Neural cell (in vitro differentiated cells): ENCODE results near the gene NCK2. TPM values are rescaled to one million over a fixed set of nuclear protein-coding genes. Genes with fewer than 3 reads are reported as not detected.
A peak's percentile ranks its signal among the peaks of the same experiment; 100 is the strongest.
"Not testable (repeated sequence)": the region's sequence is repeated elsewhere in the genome, so short reads cannot be mapped to it uniquely, and the experiment has no call there.

Experiments
- H2AFZ ChIP-seq: fragments of 200-600, 300-800 bp; sonication (generic), shearing (Covaris generic); 2 replicates; pipeline ENCODE4 v1.6.0; 2014; ENCODE audit warnings: low read depth, mild to moderate bottlenecking, antibody characterized with exemption, low read length, moderate library complexity
- H3F3A ChIP-seq: fragments of 200-600 bp; shearing (Covaris generic); 2 replicates; pipeline ENCODE4 v1.6.1; 2016; ENCODE audit warnings: mild to moderate bottlenecking, moderate library complexity, mixed read lengths, antibody characterized with exemption, low read length; ENCODE audit not compliant: insufficient read depth, poor library complexity, severe bottlenecking
- H3K27ac ChIP-seq: fragments of 200-600, 300-800 bp; sonication (generic), shearing (Covaris generic); 2 replicates; pipeline ENCODE4 v1.5.1; 2014; ENCODE audit warnings: mild to moderate bottlenecking, low read length, moderate library complexity
- H3K27me3 ChIP-seq: fragments of 300-800, 200-600 bp; sonication (generic), shearing (Covaris generic); 2 replicates; pipeline ENCODE4 v1.6.0; 2014; ENCODE audit warnings: mild to moderate bottlenecking, low read depth, low read length, moderate library complexity; ENCODE audit not compliant: insufficient read depth
- H3K36me3 ChIP-seq: fragments of 300-800, 200-600 bp; sonication (generic), shearing (Covaris generic); 2 replicates; pipeline ENCODE4 v1.5.1; 2014; ENCODE audit warnings: mild to moderate bottlenecking, antibody characterized with exemption, low read length, moderate library complexity; ENCODE audit not compliant: insufficient read depth
- H3K4me2 ChIP-seq: fragments of 300-800, 200-600 bp; sonication (generic), shearing (Covaris generic); 2 replicates; pipeline ENCODE4 v1.6.0; 2014; ENCODE audit warnings: mild to moderate bottlenecking, low read length
- H3K4me3 ChIP-seq: fragments of 300-800, 200-600 bp; sonication (generic), shearing (Covaris generic); 2 replicates; pipeline ENCODE4 v1.5.1; 2014; ENCODE audit warnings: mild to moderate bottlenecking, low read length, moderate library complexity
- H3K79me2 ChIP-seq: fragments of 200-600 bp; shearing (Covaris generic); replicated peaks from 2 replicates; pipeline ENCODE4 v1.6.0; 2014; ENCODE audit warnings: mild to moderate bottlenecking, low read length, moderate library complexity; ENCODE audit not compliant: insufficient read depth
- H3K9ac ChIP-seq: fragments of 300-800, 200-600 bp; sonication (generic), shearing (Covaris generic); 2 replicates; pipeline ENCODE4 v1.6.1; 2016; ENCODE audit warnings: mild to moderate bottlenecking, low read length, mixed read lengths
- H3K9me2 ChIP-seq: fragments of 200-600 bp; shearing (Covaris generic); 2 replicates; pipeline ENCODE4 v1.6.1; 2016; ENCODE audit warnings: mild to moderate bottlenecking, low read length, mixed read lengths; ENCODE audit not compliant: insufficient read depth
- H3K9me3 ChIP-seq: fragments of 200-600, 300-800 bp; sonication (generic), shearing (Covaris generic); 2 replicates; pipeline ENCODE4 v1.6.1; 2016; ENCODE audit warnings: mild to moderate bottlenecking, mixed run types, low read length, moderate library complexity, mixed read lengths
- H4K20me1 ChIP-seq: fragments of 200-600 bp; shearing (Covaris generic); 2 replicates; pipeline ENCODE4 v1.6.1; 2016; ENCODE audit warnings: mild to moderate bottlenecking, mixed run types; ENCODE audit not compliant: insufficient read depth
- CTCF ChIP-seq: fragments of 450-650 bp; IDR thresholded peaks from 2 replicates; pipeline ENCODE4 v1.5.1; 2014; ENCODE audit warnings: antibody characterized with exemption, mild to moderate bottlenecking, moderate library complexity; ENCODE audit not compliant: poor library complexity, severe bottlenecking
- EP300 ChIP-seq: fragments of 450-650 bp; conservative IDR thresholded peaks from 2 replicates; pipeline ENCODE4 v1.6.1; 2014; ENCODE audit warnings: antibody characterized with exemption, mild to moderate bottlenecking, moderate library complexity; ENCODE audit not compliant: poor library complexity, severe bottlenecking
- EZH2 ChIP-seq: fragments of 200-600, 300-800 bp; shearing (Covaris generic), sonication (generic); IDR thresholded peaks from 2 replicates; pipeline ENCODE4 v1.6.1; 2014; ENCODE audit warnings: antibody characterized with exemption, low read length, borderline replicate concordance, mild to moderate bottlenecking; ENCODE audit not compliant: insufficient read depth, poor library complexity, severe bottlenecking
- MXI1 ChIP-seq: fragments of 450-650 bp; conservative IDR thresholded peaks from 2 replicates; pipeline ENCODE4 v1.6.1; 2014; ENCODE audit warnings: antibody characterized with exemption, mild to moderate bottlenecking; ENCODE audit not compliant: poor library complexity, severe bottlenecking
- POLR2AphosphoS5 ChIP-seq: IDR thresholded peaks from 2 replicates; pipeline ENCODE4 v1.6.1; 2012
- RAD21 ChIP-seq: fragments of 450-650 bp; conservative IDR thresholded peaks from 2 replicates; pipeline ENCODE4 v1.6.1; 2014; ENCODE audit warnings: antibody characterized with exemption, mild to moderate bottlenecking, moderate library complexity
- REST ChIP-seq: IDR thresholded peaks from 2 replicates; pipeline ENCODE4 v1.6.1; 2012; ENCODE audit warnings: borderline replicate concordance
- SMC3 ChIP-seq: fragments of 450-650 bp; conservative IDR thresholded peaks from 2 replicates; pipeline ENCODE4 v1.6.1; 2014; ENCODE audit warnings: antibody characterized with exemption, mild to moderate bottlenecking, moderate library complexity; ENCODE audit not compliant: poor library complexity
- TAF1 ChIP-seq: IDR thresholded peaks from 2 replicates; pipeline ENCODE4 v1.6.1; 2012; ENCODE audit warnings: low read depth
- polyA plus RNA-seq: library from polyadenylated mRNA; depleted of rRNA; stranded (reverse); fragments of >200 nt; gene quantifications from 2 replicates; pipeline ENCODE4 v1.2.3, GENCODE V29; 2014

Gene NCK2
- polyA plus RNA-seq, 1 donor from 2014 or later = 49.4 TPM

GRCh38 chr2:105770149-105770548, 25.4 kb downstream of the NCK2 start:
- no peak for TF ChIP-seq EP300
- TF ChIP-seq RAD21 = no peak
- no peak for TF ChIP-seq TAF1
- TF ChIP-seq CTCF = no peak
- TF ChIP-seq MXI1 = no peak
- H4K20me1 ChIP-seq = no peaks in the 10 kb centered on the region
- H3K27ac ChIP-seq = no peak overlapping the region

GRCh38 chr2:105771291-105771690, 26.6 kb downstream of the NCK2 start:
- H3K27me3 ChIP-seq, H4K20me1 ChIP-seq, H2AFZ ChIP-seq, H3K36me3 ChIP-seq, H3K4me2 ChIP-seq, H3F3A ChIP-seq, H3K4me3 ChIP-seq, H3K9me3 ChIP-seq, H3K9me2 ChIP-seq, H3K27ac ChIP-seq, H3K9ac ChIP-seq: not testable (repeated sequence)
- H3K79me2 ChIP-seq = peaks cover 74% of the 10 kb centered on the region

More at GRCh38 chr2:105770149-105770548, 25.4 kb downstream of the NCK2 start:
- no peak overlapping the region for H2AFZ ChIP-seq
- H3K4me3 ChIP-seq = no peak overlapping the region
- no peaks in the 10 kb centered on the region for H3K9me2 ChIP-seq
- H3K27me3 ChIP-seq = no peaks in the 10 kb centered on the region
- H3K4me2 ChIP-seq = no peak overlapping the region
- H3K9ac ChIP-seq = no peak overlapping the region
- H3F3A ChIP-seq = no peaks in the 10 kb centered on the region
- no peaks in the 10 kb centered on the region for H3K9me3 ChIP-seq
- H3K79me2 ChIP-seq = peaks cover 72% of the 10 kb centered on the region
- peaks cover 6% of the 10 kb centered on the region for H3K36me3 ChIP-seq

GRCh38 chr2:105771836-105772235, 27.1 kb downstream of the NCK2 start:
- H3K4me3 ChIP-seq = no peak overlapping the region
- peaks cover 74% of the 10 kb centered on the region for H3K79me2 ChIP-seq
- no peaks in the 10 kb centered on the region for H4K20me1 ChIP-seq
- H3K9me3 ChIP-seq = no peaks in the 10 kb centered on the region
- H3K27me3 ChIP-seq = no peaks in the 10 kb centered on the region
- TF ChIP-seq EP300 (peak; percentile 33), TAF1 (no peak)
- H3K9ac ChIP-seq = peak overlapping the region; percentile 26
- no peaks in the 10 kb centered on the region for H3F3A ChIP-seq
- H3K4me2 ChIP-seq = no peak overlapping the region
- H3K27ac ChIP-seq = no peak overlapping the region
- H3K9me2 ChIP-seq = no peaks in the 10 kb centered on the region
- H3K36me3 ChIP-seq = peaks cover 6% of the 10 kb centered on the region
- no peak overlapping the region for H2AFZ ChIP-seq

- Histone ChIP-seq H3K9me3 (no peaks in the 10 kb centered on the region), H3K4me2 (no peak overlapping the region), H3K27ac (no peak overlapping the region), H2AFZ (no peak overlapping the region), H3K9ac (no peak overlapping the region), H3K9me2 (no peaks in the 10 kb centered on the region), H4K20me1 (no peaks in the 10 kb centered on the region), H3K79me2 (peaks cover 78% of the 10 kb centered on the region), H3K36me3 (peaks cover 6% of the 10 kb centered on the region), H3K4me3 (no peak overlapping the region), H3F3A (no peaks in the 10 kb centered on the region), H3K27me3 (no peaks in the 10 kb centered on the region)
- TF ChIP-seq MXI1 = no peak
- no peak for TF ChIP-seq CTCF
- no peak for TF ChIP-seq EP300
- TF ChIP-seq EZH2 = no peak
- TF ChIP-seq SMC3 = no peak
- TF ChIP-seq RAD21 = no peak
- TF ChIP-seq REST = no peak
- no peak for TF ChIP-seq TAF1
- TF ChIP-seq POLR2AphosphoS5 = no peak
Measured at GRCh38 chr2:105772362-105772761, 27.6 kb downstream of the NCK2 start.
